ENCODE data around the gene DCAF5. TPM values are rescaled to one million over a fixed set of nuclear protein-coding genes. Genes with fewer than 3 reads are reported as not detected.

The DCAF5 gene
- total and polyA plus RNA-seq, 2 of the 8 experiments (the other 6 are each of a cell fraction or from before 2014, with no cell fraction given) = 24.3 to 31.0 TPM

- CTCF ChIA-PET (ENCODE audit: partially characterized antibody) = interaction anchor here (0.6 to 3.0 kb wide), 18 partner anchors 8 to 228 kb away, joined by 3 to 20 read pairs (median 5); no protein-coding TSS in a partner anchor
- no peak overlapping the region for H4K8ac ChIP-seq (ENCODE audit: extremely low read depth, insufficient read depth, low read length)
- no peak overlapping the region for H2AK5ac ChIP-seq (ENCODE audit: low read depth, low read length)
- no peaks in the 10 kb centered on the region for H3K27me3 ChIP-seq (replicated peaks in 1 of 4; ENCODE audit: control insufficient read depth in 3 of 4, extremely low read depth in 1 of 4, insufficient read depth in 3 of 4, low read length in 3 of 4)
- peaks cover 0 to 2% of the 10 kb centered on the region in 2 experiments for H4K20me1 ChIP-seq (replicated peaks in 1 of 2; ENCODE audit: control insufficient read depth in 1 of 2, insufficient read depth in 2 of 2, low read length in 2 of 2)
- no peak overlapping the region for H2BK12ac ChIP-seq (ENCODE audit: low read depth, low read length)
- H3K36me3 ChIP-seq (ENCODE audit: control insufficient read depth in 2 of 4, insufficient read depth in 4 of 4, low read length in 3 of 4) = peaks cover 3 to 10% (median 5%) of the 10 kb centered on the region in 4 experiments; a peak in 3 of 8 replicates
- H3K9ac ChIP-seq (replicated peaks in 1 of 4; ENCODE audit: extremely low read depth in 1 of 4, low read depth in 3 of 4, low read length in 3 of 4) = no peak overlapping the region; a peak in 1 of 7 replicates
- no peak overlapping the region for H2BK5ac ChIP-seq (ENCODE audit: low read depth, low read length)
- H4K5ac ChIP-seq (ENCODE audit: insufficient read length, low read depth, low read length) = no peak overlapping the region
- no peak overlapping the region for H3K4me2 ChIP-seq (ENCODE audit: insufficient read depth in 1 of 2, low read depth in 2 of 2, low read length in 2 of 2)
- H4K91ac ChIP-seq (replicated peaks; ENCODE audit: insufficient read length, low read length) = no peak overlapping the region
- H3K23ac ChIP-seq (ENCODE audit: insufficient read length) = no peak overlapping the region
- H3K4me3 ChIP-seq (ENCODE audit: extremely low read depth in 1 of 4, insufficient read depth in 2 of 4, low read depth in 3 of 4, low read length in 4 of 4) = no peak overlapping the region
- no peak overlapping the region for H2BK15ac ChIP-seq (ENCODE audit: low read length)
- peaks cover 3 to 11% (median 5%) of the 10 kb centered on the region in 4 experiments; a peak in 5 of 7 replicates for H3K4me1 ChIP-seq (replicated peaks in 1 of 4; ENCODE audit: control insufficient read depth in 3 of 4, insufficient read depth in 4 of 4, low read length in 3 of 4)
- no peak for DNase-seq (ENCODE audit: low read depth in 1 of 2, low spot score in 2 of 2)
- H3K27ac ChIP-seq (ENCODE audit: low read depth, low read length) = no peak overlapping the region
- H2BK120ac ChIP-seq (replicated peaks; ENCODE audit: low read depth, low read length) = no peak overlapping the region
- no peak overlapping the region for H3K14ac ChIP-seq (ENCODE audit: insufficient read length)
- no peaks in the 10 kb centered on the region for H3K79me1 ChIP-seq (ENCODE audit: low read depth, low read length)
- no peak overlapping the region for H2AFZ ChIP-seq (ENCODE audit: low read length)
- no peak overlapping the region for H3K4ac ChIP-seq (replicated peaks; ENCODE audit: insufficient read length, low read depth, low read length)
- WGBS, 2 experiments (ENCODE audit: extremely low coverage in 1 of 2, insufficient coverage in 1 of 2, insufficient read length in 1 of 2, insufficient replicate concordance in 2 of 2, low coverage in 1 of 2, low lambda C conversion rate in 2 of 2, missing lambda C conversion rate in 1 of 2) = 93% methylated on average over 8 of the region's 8 CpGs; no CpG with 5 or more reads in 1 of the 2 experiments
- H3K18ac ChIP-seq (ENCODE audit: extremely low read depth, low read length) = no peak overlapping the region
- POLR2A ChIA-PET (ENCODE audit: partially characterized antibody) = no interaction called here
- no peaks in the 10 kb centered on the region for H3K23me2 ChIP-seq (ENCODE audit: low read depth, low read length)
- no peaks in the 10 kb centered on the region for H3K79me2 ChIP-seq (ENCODE audit: control insufficient read depth in 1 of 2, insufficient read depth in 2 of 2, low read length in 2 of 2)
- no peak for FAIRE-seq
- H3K9me3 ChIP-seq (ENCODE audit: insufficient read depth in 2 of 2, low read depth in 1 of 2, low read length in 1 of 2) = no peaks in the 10 kb centered on the region
- no peak overlapping the region for H3K56ac ChIP-seq (replicated peaks; ENCODE audit: insufficient read length, low read depth, low read length)
- TF ChIP-seq FOSL1 (IDR thresholded peaks at IDR 0.05; ENCODE audit: insufficient read depth, low read depth, low read length) = no peak
- TF ChIP-seq SIX5 (IDR thresholded peaks at IDR 0.05; ENCODE audit: low read depth, low read length) = no peak
- TF ChIP-seq EP300 (IDR thresholded peaks at IDR 0.05; ENCODE audit: borderline replicate concordance in 1 of 2, low read depth in 2 of 2, low read length in 2 of 2) = no peak
- no peak for TF ChIP-seq CHD1 (IDR thresholded peaks at IDR 0.05; ENCODE audit: low read depth, low read length)
- no peak for TF ChIP-seq POU5F1 (IDR thresholded peaks at IDR 0.05; ENCODE audit: low read depth, low read length)
- TF ChIP-seq POLR2A (IDR thresholded peaks at IDR 0.05; ENCODE audit: control extremely low read depth in 1 of 2, low read depth in 2 of 2, low read length in 2 of 2) = no peak
- no peak for TF ChIP-seq GTF2F1 (IDR thresholded peaks at IDR 0.05; ENCODE audit: borderline replicate concordance, low read depth, low read length)
- H2BK20ac ChIP-seq (ENCODE audit: low read length) = no peak overlapping the region
Measured at GRCh38 chr14:69091695-69092094, 61.2 kb downstream of the DCAF5 start.
